GM19397 (cell line): ENCODE data around the gene CD200R1L.

ENCODE experiments used
- ATAC-seq: cut with Tn5 transposase; IDR thresholded peaks from one replicate; pipeline ENCODE4 v1.9.1; 2021; ENCODE audit warnings: mild to moderate bottlenecking, moderate library complexity; ENCODE audit not compliant: unreplicated experiment

The CD200R1L gene

DNA sequence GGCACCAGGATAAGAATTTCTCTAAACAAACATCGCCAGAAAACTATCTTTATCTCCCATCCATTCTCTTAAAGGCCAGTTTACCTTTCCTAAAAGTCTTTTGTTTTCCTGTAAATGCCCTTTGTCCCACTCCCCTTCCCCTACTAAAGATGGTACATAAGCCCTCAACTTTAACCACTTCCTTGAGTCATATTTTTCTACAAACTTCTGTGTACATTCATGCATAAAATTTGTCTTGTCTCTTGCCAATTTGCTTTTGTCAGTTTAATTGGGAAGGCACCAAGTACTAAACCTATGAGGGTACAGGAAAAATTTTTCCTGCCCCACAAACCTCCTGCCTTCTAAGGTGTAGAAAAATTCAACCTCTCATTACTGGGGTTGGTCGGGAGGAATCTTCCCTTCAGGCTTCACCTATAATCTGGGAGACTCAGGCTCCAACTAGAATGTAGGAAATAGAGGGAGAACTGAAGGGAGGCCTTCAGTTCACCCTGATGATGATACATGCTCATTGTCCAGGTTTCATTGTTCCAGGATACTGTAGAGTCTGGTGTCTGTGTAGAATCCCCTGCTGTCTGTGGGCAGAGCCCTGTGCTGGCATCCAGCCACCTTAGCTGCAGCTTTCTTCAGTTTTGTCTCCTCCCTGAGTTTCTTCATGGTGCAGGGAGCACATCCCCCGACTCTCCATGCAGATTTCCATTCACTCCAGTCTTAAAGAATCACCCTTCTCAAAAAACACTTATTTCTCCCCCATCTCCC lies 53.2 kb downstream of the CD200R1L start:
- no peak for ATAC-seq

DNA sequence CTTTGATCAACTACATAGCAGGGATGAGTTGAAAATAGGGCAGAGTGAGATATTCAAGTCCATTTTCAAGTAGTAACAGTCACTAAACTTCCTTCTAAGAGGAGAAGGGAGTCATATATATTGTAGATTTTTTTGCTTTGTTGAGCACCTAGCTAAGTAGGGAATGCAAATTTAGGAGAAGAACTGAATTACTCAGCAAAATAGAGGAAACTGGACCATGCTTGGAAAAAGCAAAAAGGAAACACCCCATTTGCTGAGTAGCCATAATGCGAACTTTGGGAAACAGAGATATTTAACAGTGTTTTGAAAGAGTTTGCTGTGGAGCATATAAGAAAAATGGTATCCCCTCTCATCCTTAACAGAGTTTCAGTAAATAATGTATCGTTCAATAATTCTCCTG lies 54.9 kb downstream of the CD200R1L start:
- ATAC-seq = no peak

DNA sequence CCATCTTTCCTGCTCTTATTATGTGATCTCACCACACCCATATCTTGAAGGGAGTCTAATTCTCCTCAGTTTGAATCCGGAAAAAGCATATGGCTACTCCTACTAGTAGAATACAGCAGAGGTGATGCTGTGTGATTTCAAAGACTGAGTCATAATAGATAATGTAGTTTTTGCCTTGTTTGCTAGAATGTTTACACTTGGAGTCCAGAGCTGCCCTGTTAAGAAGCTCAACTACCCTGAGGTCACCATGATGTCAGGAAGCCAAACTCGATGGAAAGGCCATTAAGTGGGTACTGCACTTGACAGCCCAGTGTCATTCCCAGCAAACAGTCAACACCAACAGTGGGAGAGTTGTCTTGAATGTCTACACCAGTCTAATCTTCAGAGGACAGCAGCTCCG lies 56.9 kb downstream of the CD200R1L start:
- no peak for ATAC-seq

DNA sequence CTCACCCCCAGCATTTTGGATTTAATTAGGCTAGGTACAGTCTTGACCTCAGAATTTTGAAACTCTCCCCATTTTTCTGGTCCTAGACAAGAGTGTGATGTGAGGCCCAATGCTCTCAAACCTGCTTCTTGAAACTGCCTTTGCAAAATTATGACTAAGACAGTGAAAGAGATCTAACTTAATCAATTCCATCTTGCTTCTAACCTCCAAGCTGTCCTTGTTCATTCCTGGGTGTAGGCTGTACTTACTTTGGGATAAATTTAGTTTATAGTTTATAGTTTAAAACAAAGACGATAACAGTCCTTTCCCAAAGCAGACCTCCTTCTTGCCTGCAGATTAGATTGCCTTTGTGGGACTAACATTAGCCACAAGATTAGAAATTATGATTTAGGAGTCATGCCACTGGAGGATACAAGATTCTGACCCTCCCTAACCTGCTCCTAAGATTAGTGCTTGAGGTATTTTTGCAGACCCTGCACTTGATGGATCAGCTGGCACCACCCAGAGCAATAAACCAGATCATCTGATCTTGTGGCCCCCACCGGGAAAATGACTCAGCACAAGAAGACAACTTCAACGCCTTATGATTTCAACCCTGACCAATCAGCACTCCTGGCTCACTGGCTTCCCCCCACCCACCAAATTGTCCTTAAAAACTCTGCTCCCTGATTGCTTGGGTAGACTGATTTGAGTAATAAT lies 59.6 kb downstream of the CD200R1L start:
- ATAC-seq = no peak

DNA sequence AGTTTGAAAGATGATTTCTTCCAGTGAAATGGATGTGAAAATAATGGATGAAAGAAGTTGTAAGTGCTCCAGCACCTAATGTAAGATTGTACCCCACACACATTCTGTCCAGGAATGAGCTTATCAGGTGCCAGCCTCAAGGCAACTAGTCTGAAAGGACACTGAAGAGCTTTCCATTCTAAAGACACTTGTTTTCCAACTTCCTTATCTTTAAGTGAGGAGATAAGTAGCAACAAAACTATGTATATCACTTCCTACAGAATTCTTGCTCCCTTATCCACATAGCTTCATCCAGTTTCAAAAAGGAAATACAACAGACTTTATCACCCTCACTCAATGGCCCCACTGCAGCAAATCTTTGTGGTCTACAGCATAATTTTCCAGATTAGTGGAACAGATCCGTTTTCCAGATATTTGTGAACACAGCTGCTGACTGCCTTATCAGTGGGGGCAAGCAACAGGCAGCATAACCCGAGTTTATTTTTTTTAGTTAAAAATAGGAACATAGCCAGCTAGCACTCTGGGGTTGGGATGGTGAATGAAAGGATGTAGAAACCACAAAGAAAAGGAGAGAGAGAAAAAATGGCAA lies 60.6 kb downstream of the CD200R1L start:
- ATAC-seq = no peak

DNA sequence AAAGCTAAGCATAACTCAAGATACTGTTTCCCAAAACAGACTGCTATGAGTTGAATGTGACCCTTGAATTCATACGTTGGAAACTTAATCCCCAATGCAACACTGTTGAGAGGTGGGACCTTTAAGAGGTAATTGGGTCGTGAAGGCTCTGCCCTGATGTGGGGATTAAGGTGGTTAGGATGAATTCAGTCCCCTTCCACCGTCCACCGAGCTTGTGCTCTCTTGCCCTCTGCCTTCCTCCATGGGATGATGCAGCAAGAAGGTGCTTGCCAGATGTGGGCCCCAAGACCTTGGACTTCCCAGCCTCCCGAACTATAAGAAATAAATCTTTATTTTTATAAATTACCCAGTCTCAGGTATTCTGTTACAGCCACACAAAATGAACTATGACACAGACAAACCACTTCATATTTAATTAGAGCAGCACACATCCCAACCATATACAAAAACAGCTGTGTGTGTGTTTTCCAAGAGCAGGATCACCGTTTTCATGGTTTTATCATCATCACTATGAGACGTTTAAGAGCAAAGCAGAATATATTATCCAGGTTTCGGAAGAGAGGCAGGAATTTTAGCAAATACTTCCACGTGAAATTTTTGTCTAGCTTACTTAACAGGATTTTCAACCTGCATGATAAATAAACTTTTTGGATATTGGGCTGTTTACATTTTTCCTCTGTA lies 61.2 kb downstream of the CD200R1L start:
- ATAC-seq = no peak

DNA sequence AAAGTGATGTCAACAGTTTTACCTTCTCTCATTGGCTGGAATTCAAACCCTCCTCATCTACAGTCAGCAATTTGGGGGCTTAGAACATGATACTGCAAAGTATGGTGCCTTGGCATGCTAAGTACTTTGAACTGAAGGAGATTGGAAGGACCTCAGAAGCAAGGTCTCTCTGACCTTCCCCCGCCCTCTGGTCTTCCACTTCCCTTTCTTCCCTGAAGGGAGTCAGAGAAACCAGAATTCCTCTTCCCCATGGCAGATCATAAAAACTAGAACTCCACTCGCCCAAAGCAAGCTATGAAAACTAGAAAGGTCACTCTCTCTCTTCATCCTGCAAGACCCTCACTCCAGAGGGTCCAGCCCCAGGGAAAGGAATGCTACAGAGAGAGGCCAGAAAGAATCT lies 64.2 kb downstream of the CD200R1L start:
- no peak for ATAC-seq

DNA sequence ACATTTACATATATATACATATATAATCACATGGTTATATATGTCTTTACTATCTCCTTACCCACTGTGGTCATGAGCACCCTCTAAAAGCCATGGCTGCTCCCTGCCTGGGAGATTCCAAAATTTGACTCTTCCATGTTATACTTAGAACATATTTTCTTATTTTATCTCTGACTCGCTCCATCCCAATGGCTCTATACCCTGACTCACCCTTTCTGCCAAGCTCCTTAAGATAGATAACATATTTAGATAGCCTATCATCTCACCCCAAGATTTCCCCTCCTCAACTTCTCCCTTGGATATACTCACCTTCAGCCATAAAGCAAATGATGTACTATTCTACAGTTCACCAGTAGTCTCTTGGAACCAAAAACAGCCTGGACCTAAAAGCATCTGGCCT lies 65.1 kb downstream of the CD200R1L start:
- ATAC-seq = no peak

DNA sequence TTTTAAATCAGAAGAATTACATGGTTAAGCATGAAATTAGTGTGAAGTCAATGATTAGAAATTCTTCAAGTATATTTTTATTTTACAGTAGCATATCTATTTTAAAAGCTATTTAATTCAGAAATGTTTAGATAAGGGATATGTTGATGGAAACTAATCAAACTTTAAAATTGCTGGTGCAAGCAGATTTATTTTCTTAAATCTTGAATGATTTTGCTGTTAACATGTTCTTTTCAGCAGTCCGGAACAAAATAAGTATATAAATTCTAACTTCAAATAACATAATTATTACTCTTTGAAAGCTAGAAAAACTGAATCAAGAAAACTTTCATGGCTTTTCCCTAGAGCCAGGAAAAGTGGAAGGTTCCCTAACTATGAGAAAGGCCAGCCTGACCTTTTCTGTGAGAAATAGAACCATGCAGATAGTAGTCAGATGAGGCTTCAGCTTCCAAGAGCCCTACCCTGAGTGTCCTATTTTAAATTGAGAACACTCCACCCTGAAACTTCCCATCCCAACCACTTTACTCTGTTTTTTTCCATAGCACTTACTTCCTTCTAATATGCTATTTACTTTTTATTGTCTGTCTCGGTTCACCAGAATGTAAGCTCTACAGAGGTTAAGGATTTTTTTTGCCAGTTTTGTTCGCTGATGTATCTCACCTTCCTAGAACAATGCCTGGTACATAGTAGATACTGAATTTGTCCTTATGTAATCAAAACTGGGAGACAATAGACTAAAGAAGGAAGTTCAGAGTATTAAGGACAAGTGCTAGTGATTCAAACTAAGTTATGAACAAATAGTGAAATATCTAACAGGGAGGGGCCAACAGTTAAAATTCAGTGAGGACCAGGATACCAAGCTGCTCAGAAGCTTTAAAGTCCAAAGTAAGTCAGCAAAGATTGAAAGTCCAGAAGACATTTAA lies 66.8 kb downstream of the CD200R1L start:
- ATAC-seq = no peak

DNA sequence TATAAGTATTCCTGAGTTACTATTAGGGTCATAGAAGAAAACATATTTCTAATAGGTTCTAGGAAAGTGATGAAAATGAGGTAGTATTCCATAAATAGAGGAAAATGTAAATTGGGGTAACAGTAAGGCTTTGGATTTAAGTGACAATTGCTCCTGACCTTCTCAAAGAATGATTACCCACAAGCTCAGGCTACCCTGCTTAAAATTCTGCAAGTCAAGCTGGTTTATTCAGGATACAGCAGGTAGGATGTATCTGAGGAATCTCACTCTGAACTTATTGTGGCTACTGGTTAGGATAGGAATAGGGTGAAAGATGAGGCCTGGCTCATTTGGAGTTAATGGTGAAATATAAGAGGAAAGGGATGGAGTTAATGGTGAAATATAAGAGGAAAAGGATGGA lies 67.7 kb downstream of the CD200R1L start:
- ATAC-seq = no peak

DNA sequence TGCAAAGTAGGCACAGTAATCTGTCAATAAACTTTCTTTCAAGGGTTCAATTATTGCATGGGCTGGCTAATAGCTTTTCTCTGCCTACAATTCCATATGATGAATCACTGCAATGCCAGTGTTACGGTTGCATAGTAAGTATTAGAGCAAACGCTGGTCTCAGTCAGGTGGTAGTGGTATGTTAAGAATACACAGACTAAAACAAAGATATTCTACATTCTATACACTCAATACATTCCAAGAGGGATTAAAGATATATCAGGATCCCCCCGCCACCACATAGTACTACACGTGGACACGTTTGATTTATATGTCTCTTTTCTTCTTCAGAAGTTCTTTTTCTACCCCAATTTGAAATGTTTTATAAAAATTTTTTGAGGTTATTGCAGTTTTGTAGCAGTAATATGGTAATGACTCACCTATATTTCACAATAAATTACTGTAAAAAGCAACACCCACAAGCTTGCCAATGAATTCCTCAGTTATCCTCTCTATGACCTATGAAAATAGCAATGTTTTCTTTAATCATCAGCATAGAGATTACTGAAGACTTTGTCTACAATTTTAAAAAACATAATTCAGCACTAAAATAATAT lies 68.2 kb downstream of the CD200R1L start:
- ATAC-seq = no peak

DNA sequence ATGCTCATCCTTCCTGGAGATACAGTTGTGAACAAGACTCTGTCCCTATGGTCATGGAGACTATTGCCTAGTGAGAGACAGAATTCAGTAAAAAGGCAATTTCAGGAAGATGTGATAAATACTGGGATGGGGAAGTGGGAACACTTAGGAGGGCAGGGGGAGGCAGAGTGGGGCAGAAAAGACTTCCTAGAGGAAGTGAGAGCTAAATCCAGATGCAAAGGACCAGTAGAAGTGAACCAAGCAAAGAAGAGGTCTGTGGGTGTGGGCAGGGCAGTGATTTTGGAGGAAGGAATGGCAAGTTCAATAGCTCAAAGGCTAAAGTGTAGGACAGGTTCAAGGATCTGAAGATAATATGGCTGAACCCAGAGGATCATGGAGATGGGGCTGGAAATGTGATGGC lies 68.9 kb downstream of the CD200R1L start:
- ATAC-seq = no peak

DNA sequence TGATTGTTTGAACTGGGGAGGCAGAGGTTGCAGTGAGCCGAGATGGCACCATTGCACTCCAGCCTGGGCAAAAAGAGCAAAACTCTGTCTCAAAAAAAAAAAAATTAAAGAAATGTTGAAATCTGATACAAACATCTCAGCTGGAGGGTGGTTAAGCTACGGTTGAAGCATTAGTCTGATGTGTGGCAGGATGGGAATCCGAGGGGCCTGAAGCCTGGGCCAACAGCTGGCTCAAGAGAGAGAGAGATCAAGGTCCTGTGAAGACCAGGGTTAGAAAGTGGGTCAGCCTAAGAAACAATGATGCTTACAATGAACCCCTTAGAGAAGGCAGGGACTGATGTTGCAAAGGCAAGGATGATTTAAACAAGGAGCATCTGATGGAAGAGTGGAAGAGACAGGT lies 69.8 kb downstream of the CD200R1L start:
- ATAC-seq = no peak

DNA sequence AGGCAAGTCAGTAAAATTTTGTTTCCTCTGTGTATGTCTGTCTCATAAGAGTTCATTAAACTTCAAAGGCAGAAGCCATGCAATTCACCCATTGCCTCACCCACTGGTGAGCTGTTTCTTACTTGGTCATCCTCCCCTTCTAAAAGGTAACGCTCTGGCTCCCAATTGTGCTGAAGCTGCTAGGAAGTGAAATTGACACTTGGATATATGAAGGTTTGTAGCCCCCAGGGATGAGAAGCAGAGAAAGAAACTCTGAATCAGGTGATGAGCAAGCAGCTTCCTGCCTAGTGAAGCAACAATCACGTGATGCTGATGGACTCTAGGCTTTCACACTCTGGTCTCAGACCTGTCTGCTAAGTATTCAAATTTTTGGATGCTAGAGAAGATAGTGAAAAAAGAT lies 70.7 kb downstream of the CD200R1L start:
- no peak for ATAC-seq

DNA sequence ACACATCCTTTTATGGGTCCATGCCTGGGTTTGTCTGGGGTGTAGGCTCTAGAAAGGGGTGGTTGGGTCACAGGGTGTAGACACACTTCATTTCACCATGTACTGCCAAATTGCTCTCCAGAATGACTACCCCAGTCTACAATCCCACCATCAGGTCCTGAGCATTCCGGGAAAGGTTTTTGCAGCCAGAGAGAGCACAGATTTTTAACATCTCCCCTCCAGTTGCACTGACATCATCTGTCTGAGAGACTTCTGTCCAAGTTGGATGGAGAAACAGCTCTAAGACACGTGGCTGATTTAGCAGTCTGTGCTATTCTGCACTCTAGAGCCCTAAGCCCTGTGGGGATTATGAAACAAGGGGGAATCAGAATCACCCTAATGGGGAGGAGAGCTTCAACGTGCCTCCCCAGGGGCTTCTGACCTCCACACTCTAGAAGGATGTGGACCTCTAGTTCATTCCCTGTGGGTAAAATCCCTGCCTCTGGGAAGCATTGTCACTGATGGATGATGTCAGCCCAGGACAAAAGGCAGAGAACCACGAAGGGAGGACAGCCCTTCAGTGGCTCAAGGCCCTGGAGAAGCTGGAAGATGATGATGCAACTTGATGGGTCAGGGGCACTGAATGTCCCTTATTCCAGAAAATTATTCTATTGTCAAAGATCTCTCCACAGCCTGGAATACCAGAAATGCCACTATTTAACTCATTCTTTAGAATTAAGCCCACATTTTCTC lies 71.5 kb downstream of the CD200R1L start:
- no peak for ATAC-seq

DNA sequence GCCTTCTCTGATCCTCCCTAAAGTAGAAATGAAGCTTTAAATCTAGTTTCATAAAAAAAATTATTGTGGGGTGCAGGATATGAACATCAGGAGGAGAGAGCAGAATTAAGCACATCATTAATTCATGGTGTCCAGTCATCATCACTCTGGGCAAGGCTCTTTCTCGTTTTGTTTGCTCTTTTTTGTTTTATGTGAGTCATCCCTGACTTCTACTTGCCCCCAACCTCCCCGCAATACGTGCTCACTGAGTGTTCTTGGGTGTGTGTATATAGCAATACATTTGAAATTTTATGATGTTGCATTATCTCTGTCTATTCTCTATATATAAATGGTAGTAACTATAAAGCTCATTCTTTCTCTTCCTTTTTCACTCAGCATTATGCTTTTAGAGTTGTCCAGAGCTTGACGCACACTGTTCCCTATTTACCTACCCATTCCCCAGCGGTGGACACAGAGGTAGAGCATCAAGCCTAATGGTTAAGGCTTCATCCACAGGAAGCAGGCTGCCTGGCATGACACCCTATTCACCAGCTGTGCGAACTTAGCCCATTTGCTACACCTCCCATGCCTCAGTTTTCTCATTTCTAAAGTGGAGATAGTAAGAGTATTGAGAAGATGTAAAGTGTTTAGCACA lies 72.3 kb downstream of the CD200R1L start:
- no peak for ATAC-seq

DNA sequence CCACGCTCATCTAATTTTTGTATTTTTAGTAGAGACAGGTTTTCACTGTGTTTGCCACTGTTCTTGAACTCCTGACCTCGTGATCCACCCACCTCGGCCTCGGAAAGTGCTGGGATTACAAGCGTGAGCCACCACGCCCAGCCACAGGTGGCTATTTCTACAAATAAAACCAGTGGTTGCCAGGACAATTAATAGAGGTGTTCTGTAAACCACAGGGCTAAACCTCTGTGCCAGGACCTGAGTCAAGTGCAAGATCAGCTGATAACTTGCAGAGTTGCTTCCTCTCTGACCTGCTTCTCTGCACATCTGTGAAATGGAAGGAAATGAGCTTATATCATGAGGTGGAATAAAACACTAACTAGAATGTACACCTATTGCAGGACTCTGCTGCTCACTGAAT lies 72.8 kb downstream of the CD200R1L start:
- ATAC-seq = peak; percentile 47

DNA sequence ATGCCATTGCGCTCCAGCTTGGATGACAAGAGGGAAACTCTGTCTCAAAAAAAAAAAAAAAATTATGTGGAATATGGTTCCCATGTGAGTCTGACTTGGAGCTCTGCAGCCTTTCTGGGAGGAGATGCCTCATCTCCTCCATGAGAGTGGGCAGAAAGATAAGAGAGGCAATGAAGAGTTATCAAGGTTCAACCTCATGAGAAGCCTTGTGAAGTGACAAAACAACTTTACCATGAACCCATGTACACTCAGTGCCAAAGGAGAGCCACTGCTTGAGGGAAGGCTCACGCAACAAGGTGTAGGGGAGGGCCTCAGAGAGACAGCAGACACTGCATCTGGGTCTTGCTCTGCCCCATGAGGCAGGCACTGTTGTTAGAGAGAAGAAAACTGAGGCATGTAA lies 75.7 kb downstream of the CD200R1L start:
- ATAC-seq = no peak

DNA sequence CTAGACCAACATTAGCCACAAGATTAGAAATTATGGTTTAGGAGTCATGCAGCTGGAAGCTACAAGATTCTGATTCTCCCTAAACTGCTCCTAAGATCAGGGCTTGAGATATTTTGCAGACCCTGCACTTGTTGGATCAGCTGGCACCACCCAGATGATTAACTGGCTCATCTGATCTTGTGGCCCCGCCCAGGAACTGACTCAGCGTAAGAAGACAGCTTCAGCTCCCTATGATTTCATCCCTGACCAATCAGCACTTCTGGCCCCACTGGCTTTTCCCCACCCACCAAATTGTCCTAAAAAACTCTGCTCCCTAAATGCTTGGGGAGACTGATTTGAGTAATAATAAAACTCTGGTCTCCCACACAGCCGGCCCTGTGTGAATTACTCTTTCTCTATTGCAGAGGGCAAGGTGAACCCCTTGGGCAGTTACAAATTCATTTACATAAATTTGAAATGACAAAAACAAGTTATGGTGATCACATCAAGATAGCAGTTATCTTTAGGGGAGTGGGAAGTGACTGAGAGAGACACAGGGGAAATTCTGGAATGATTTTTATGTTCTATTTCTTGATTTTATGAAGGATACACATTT lies 76.5 kb downstream of the CD200R1L start:
- ATAC-seq = no peak
